ENCODE measurements around the gene ZNF784.
A peak's percentile ranks its signal among the peaks of the same experiment; 100 is the strongest.
"Not testable (repeated sequence)": the region's sequence is repeated elsewhere in the genome, so short reads cannot be mapped to it uniquely, and the experiment has no call there.

Gene ZNF784

DNA sequence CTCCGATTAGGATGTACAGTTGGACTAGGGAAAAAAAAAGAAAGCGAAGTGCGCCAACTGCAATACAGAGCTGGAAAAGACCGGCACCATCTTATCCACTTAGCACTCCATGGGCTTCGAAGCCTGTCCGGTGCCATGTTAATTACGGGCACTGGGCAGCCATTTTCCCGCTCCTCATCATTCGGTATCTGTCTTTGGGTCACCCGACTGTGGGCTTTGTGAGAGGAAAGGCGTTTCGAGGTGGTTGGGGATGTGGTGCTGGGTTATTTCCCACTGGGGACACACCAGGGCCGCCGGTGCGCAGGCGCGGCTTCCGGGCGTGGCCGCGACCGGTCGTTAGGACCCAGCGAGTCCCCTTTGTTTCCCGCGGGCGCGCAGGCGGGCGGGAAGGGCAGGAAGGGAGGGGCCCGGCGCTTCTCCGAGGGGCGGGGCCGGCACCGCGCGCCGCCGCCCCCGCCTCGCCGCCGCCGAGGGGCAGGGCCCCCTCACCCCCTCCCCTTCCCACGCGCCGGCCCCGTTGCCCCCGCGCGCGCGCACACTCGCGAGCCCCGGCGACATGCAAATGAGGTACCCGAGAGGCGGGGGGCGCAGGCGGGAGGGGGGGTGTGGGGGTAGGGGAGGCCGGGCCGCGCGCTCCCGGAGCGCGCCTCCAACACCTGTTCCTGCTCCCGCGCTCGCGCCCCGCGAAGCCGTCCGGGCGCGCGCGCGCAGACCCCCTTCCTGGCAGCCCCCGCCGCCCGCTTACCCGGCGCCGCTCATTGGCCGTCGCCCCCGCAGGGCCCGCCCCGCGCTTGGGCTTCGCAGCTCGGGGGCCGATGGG, 24.3 kb downstream of the ZNF784 start, which contains the start of gene ZNF524:
Gene ZNF524, plus strand, starts transcription at position 447 of the 820 bp plus-strand sequence. CDS start 1,825 bp downstream, outside the sequence.
- peak; percentile 90 for DNase-seq

DNA sequence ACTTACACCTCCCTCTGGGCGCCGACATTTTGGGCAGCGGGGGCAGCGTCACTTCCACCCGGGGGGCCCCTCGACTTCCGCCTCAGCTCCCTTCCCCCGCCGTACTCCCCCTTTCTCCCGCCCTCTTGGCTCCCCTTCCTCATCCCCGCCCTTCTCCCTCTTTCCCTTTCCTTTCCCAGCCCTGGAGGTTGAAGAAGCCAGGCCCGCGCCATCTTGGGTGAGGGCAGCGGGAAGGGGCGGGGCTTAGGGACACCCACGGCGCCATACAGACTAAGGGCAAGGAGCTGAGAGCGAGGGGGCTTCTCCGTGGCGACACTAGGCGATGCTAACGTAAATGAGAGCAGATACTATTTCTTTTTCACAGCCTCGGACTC, 24.9 kb downstream of the ZNF784 start, which contains the start of gene FIZ1:
Gene FIZ1, minus strand, starts transcription at position 50 of the 374 bp plus-strand sequence. CDS start 1,652 bp downstream, outside the sequence.
- peak; percentile 96 for DNase-seq

DNA sequence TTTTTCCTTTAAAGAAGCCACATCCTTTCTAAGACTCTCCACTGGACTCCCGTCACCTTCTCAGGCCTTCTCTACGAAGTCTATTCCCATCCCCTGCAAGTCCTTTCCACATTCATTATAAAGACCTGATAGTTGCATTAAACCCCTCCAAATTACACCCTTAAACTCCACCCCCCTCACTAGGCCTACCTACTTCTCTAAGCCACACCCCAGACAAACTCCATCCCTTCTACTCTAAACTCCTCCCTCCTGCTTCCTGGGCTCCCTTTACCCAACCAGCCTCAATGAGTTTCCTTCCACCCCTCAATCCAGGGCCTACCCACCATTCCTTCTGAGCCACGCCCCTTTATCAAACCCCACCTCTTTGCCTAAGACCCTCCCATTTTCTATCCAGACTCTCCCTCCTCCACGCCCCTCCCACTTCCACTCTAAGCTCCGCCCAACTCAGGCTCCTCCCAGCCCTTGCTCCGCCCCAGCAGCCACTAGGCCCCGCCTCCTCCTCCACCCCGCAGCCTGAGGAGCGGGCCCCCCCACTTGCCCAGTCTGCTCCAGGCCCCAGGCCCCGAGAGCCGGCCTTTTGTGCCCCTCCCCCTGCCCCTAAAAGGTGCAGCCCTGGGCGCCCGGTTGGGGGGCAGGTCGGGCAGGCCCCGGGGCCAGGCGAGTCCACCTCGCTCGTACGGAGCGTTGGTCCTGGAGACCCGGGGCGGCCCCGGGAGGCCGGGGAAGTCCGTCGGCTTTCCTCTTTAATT, 25.5 kb downstream of the ZNF784 start:
- peak; percentile 87 for DNase-seq

DNA sequence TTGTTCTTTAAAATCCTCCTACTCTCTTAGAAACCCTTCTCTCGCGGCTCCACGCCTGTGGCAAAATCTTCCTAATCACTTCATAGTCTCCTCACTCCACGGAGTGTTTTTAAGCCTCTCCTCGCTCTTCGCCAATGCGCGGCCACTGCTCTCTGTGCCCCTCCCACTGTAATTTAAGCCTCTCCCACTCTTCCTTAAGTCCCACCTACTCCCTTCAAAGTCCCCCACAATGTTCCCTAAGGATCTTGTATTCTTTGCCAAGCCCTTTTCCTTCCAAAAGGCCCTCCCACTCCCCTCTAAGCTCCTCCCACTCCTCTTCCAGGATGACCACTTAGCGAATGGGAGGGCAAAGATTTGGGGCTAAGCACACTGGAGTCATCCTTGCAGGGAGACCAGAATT, 26.3 kb downstream of the ZNF784 start:
- no peak for DNase-seq

DNA sequence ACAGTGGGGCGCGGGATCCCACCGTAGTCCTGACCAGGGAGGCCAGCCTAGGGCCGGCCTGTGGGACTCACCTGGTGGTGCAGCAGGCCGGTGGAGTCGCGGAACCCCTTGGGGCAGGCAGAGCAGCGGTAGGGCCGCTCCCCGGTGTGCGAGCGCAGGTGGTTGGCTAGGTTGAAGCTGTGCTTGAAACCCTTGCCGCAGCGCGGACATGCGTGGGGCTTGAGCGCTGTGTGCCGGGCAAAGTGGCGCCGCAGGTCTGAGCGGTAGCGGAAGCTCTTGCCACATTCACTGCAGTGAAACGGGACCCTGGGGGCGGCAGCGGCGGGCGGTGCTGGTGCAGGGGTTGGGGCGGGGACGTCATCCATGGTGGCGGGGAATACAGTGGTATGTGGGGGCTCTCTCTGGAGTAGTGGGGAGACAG, 26.9 kb downstream of the ZNF784 start:
- DNase-seq, result no peak

DNA sequence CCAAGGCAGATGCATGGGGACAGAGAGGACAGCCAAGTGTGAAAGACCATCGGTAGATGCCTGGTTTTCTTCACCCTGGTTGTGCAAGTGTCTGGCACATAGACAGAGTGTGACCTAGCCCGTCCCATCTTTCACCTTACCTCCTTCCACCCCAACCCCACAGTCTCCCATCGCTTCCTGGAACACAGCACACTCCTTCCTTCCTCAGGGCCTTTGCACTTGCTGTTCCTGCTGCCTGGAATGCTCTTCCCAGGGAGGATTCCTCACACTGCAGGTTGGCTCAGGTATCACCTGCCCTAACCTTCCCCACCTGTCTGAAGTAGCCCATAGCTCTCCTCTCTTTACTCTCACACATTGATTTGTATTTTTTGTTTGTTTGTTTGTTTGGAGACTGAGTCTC, 28.1 kb downstream of the ZNF784 start:
- no peak for DNase-seq

DNA sequence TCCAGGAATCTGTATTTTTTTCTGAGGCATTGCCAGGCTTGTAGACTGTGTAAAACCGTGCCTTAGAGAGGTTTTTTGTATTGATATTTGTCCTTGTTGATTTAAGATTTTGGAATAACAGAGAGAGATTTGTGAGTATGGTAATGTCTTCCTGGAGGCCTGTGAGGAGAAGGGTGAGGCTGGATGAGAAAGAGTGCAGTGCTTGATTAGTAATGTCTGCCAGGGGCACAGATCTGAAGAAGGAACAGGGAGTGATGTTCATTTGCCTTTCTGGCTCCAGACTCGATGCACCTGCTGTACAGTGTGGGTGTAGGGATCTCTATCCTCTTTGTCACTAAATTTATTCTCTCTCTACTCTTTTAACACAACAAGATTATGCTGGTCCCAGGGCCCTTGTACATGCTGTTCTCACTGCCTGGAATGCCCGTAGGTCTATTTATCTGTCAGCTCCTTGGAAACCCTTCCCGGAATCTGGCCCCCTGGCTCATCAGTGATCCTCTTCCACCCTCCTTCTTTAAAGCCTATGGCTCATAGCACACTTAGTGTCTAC, 29.3 kb downstream of the ZNF784 start:
- DNase-seq, result no peak

DNA sequence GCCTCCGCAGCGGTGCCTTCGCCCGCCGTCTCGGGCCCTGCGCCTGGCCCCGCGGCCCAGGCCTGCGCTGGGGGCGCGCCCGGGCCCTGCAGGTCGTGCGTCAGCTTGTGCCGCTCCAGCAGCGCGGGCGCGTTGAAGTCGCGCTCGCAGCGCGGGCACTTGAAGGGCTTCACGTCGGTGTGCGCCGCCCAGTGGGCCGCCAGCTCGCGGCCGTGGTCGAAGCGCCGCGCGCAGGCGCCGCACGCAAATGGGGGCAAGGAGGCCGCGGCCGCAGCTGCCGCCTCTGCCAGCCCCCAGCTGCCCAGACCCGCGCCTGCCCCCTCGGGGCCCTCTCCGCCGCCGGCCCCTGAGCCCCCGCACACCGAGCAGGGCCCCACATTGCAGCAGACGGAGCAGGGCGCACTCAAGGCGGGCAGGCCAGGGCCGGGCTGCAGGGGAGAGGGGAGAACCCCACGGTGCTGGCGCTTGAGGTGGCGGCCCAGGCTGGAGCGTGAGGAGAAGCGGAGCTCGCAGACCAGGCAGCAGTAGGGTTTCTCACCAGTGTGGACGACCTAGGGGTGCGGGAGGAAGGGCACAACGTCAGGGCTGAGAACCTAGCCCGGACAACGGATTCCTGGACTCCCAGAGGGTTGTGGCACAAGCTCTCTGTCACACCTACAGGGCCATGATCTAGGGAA, 31.1 kb downstream of the ZNF784 start:
- DNase-seq, result no peak

DNA sequence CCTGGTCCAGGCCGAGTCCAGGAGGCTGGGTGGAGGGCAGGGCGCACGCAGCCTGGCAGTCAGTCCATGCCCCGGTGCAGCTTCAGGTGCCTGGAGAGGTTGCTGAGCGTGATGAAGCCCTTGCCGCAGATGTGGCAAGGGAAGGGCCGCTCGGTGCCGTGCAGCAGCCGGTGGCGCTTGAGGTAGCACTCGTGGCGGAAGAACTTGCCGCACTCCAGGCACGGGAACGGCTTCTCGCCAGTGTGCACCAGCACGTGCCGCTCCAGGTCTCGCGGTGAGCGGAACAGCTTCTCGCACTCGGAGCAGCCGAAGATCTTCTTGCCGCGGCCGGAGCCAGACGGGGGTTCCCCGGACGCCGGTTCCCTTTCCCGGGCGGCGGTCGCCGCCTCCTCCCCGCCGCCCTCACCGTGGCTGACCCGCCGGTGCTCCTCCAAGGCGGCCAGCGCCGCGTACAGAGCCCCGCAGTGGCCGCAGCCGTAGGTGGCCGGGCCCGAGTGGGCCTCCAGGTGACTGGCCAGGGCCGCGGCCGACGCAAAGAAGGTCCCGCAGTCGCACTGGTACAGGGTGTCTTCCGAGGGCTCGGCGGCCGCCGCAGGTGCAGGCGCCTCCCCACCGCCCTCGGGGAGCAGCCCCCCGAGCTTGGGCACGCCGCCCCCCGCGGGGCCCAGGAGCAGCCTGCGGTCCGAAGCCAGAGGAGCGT, 31.8 kb downstream of the ZNF784 start:
- DNase-seq, result no peak

DNA sequence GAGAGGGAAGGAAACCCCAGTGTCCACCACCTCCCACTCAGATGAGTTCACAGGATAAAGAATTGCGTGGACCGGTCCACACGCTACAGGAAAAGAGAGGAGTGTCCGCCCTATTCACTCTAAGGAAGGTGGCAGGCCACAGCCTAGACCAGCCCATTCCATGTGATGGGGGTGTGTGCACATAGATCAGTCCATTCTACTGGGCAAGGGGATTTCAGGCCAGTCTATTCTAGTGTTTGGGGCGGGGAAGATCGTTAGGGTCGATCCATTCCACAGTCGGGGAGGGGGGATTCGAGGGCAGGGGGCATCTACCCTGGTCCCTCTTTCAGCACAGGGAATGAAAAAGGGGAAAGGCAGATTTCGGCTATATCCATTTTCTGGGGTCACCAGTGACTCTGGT, 32.8 kb downstream of the ZNF784 start:
- no peak for DNase-seq

DNA sequence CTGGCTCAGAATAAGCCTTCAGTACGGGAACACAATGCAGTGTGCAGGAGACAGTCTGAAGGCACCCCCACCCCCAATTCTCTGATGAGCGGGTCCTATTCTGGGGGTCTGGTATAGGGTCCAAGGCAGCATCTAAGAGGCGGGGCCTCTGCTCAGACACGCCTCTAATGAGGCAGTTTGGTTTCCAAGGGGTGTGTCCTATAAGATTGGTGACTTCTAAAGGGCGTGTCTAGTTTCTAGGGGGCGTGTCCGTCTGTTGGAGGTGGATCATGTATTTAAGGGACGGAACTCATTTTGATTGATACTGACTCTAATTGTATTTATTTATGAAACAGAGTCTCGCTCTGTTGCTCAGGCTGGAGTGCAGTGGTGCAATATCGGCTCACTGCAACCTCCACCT, 33.7 kb downstream of the ZNF784 start:
- DNase-seq, result peak; percentile 56

DNA sequence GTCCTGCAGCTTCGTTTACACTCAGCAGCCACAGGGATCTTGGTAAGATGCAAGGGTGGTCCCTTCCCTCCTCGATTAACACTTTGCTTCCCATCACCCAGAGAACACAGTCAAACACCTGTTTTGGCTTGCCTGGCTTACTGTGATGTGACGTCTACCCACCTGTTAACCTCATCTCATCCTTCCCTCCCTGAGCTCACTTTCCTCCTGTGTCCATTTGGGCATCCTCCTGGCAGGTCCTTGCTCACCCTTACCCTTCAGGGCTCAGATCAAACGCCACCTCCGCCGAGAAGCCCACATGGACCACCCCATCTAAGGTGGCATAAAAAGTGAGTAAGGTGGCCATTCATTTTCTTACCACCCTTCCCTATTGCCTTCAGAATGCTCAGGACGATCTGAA, 34.3 kb downstream of the ZNF784 start:
- no peak for DNase-seq

DNA sequence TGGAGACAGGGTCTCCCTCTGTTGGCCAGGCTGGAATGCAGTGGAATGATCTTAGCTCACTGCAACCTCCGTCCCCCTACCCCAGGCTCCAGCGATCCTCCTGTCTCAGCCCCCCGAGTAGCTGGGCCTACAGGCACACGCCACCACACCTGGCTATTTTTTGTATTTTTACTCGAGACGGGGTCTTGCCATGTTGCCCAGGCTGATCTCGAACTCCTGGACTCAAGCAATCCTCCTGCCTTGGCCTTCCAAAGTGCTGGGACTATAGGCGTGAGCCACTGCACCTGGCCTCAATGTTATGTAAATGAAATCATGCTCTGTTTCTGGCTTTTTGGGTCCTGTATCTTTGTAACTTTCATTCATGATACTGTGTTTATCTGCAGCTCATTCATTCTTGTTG, 35.6 kb downstream of the ZNF784 start:
- DNase-seq, result no peak

DNA sequence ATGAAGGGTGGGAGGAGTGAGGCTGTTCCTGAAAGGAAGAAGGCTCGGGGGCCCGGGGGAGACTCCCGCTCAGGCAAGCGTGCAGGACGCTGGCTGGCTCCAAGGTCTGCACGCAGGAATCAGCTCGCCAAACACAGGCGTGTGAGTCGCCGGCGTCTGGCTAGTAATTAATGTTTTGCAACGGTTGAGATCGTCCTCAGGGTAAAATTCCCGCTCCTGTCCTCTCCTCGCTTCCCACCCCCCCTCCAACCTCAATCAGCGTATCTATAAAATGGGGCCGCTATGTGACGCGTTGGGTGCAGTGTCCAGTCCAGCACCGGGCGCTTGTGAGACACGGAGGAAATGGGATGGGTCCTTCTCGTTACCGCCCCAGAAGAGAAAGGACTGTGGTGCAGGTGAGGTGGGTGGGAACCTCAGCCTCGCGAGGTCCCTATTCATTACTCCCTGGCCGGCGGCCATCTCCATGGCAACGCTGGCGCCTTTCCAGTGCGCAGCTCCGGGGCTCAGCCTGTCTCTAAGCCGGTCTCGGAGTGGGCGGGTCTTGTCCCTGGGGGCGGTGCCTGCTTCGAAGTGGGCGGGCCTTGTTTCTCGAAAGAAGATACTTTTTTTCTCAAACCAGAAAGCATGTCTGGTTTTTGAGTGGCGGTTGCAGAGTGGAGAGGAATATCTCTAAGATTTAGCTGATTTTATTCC, 37.2 kb downstream of the ZNF784 start:
- peak; percentile 95 for DNase-seq

DNA sequence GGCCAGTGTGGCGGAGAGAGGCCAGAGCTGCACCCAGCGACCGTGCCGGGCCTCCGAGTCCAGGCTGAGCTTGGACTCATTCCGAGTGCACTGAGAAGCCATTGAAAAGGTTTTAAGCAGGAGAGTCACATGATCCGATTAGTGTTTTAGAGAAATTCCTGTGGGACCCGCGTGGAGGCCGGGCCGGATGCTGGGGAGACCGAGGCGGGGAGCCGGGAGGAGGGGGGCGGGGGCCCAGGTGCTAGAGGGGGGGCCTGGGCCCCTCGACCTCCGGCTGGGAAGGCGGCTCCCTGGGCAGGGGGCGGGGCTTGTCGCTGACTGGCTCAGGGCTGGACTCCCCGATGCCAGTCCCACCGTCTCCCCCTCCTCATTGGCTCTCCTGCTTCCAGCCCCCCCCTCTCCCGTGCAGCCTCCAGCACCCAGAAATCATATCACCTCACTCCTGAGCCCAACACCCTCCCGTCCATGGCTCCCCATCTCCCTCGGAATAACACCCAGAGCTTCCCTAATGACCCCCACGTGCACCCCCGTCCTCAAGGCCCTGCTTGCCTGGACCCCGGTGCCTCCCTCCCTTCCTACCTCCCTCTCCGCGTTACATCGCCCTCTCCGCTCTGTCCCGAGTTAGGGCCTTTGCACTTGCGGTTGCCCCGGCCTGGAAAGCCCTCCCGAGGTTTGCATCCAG, 38.6 kb downstream of the ZNF784 start:
- DNase-seq, result peak; percentile 46

DNA sequence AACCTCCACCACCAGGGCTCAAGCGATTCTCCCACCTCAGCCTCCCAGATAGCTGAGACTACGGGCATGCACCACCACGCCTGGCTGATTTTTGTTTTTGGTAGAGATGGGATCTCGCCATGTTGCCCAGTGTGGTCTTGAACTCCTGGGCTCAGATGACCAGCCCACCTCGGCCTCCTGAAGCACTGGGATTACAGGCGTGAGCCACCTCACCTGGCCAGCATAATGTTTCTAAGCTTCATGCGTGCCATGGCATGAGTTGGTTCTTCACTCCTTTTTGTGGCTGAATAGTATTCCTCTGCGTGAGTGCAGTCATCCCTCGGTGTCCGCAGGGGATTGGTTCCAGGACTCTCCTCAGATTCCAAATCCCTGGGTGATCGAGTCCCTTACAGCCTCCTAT, 39.5 kb downstream of the ZNF784 start:
- DNase-seq, result no peak

DNA sequence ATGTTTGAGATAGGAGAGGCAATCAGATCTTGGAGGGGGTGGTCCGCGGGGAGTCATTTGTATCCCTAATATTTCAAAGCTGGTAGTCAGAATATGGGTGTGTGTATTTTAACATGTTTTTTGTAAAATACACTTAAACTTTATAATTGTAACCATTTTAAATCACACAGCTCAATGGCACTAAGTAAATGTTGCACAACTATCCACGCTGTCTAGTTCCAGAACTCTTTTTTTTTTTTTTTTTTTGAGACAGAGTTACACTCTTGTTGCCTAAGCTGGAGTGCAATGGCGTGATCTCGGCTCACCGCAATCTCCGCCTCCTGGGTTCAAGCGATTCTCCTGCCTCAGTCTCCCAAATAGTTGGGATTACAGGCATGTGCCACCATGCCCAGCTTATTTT, 40.5 kb downstream of the ZNF784 start:
- not testable (repeated sequence) for DNase-seq

DNA sequence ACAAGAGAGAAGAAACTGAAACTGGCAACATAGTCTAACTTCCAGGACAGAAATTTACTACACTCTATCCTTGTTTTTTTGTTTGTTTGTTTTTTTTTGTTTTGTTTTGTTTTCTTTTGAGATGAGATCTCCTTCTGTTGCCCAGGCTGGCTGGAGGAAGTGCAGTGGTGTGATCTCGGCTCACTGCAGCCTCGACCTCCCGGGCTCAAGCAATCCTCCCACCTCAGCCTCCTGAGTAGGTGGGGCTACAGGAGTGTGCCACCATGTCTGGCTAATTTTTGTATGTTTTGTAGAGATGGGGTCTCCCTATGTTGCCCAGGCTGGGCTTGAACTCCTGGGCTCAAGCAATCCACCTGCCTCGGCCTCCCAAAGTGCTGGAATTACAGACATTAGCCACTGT, 42.1 kb downstream of the ZNF784 start:
- DNase-seq, result not testable (repeated sequence)

DNA sequence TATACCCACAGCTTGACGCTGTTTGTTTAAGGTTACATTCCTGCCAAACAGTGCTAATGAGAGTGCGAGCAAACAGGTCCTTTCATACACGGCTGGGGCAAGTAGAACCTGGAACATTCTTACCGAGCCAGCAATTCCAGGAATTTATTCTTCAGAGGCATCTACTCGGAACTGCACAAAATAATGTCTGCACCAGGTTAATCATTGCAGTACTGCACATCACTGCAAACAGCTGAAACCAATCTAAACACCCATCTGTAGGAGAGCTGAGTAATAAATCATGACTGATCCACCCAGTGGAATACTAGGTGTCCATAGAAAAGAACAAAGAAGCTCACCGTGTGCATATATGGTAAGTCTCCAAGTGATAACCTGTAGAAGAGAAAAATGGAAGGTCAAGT, 42.5 kb downstream of the ZNF784 start:
- peak; percentile 40 for DNase-seq

DNA sequence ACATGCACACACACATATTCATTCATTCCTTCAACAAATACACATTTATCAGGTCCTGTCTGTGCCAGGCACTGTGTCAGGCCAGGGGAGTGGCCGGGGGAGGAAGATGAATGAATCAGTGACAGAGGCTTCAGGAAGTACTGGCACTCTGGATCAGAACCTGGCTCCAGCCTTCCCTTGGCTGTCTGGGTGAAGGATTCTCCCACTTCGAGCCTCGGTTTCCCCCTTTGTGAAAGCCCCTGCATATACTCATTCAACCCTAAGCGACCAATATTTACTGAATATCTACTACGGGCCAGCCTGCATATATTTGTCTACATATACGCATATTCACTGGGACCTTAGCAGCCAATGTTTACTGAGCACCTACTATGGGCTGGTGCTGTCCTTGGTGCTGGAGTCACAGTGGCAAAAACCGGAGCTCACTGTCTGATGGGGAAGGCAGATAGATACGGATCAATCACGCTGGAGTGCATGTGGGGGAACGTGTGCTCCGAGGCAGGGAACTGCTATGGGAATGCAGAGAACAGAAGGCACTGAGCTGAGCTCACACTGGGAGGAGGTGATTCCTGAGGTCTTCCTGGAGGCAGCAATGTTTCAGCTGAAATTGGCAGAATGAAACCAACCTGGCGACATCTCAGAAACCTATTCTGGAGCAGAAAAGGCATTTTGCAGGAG, 43.1 kb downstream of the ZNF784 start:
- DNase-seq, result no peak

Measured in NCI-H2029 (cell line).